Kidney (tissue), 14 donors: ENCODE data around the gene ADAMTS6. TPM values are rescaled to one million over a fixed set of nuclear protein-coding genes. Genes with fewer than 3 reads are reported as not detected.

Source experiments
- DNase-seq, 5 donors: peaks; one replicate each; pipeline ENCODE4 v3.0.0-alpha.2; 2013 to 2020
- FAIRE-seq: peaks from 2 replicates; lab custom pipeline; 2012; peaks lifted over from hg19 to GRCh38; lab: Jason Lieb, UNC
- H3K27ac ChIP-seq, 2 donors: one replicate each; pipeline ENCODE4 v1.7.0; 2013; ENCODE audit warnings: low read depth in 2 of 2, low read length in 2 of 2, inconsistent platforms in 1 of 2
- H3K27me3 ChIP-seq: one replicate; pipeline ENCODE4 v1.7.1; 2013; ENCODE audit warnings: low read length, inconsistent platforms; ENCODE audit not compliant: control insufficient read depth, insufficient read depth
- H3K36me3 ChIP-seq, 3 donors: one replicate each; pipeline versions ENCODE4 v1.7.0 to v1.7.1; 2013; ENCODE audit warnings: low read length in 3 of 3, control low read depth in 1 of 3, inconsistent platforms in 1 of 3; ENCODE audit not compliant: insufficient read depth in 3 of 3, control insufficient read depth in 2 of 3
- H3K4me1 ChIP-seq, 3 donors: one replicate each; pipeline versions ENCODE4 v1.7.0 to v1.7.1; 2013; ENCODE audit warnings: low read length in 3 of 3, inconsistent platforms in 1 of 3, low read depth in 1 of 3; ENCODE audit not compliant: control insufficient read depth in 2 of 3, insufficient read depth in 2 of 3
- H3K4me3 ChIP-seq, 3 donors: one replicate each; pipeline versions ENCODE4 v1.7.0 to v1.8.1; 2013; ENCODE audit warnings: low read length in 3 of 3, control low read depth in 1 of 3, inconsistent platforms in 1 of 3
- H3K9ac ChIP-seq, 3 donors: one replicate each; pipeline versions ENCODE4 v1.7.0 to v1.7.1; 2013; ENCODE audit warnings: low read length in 3 of 3, control low read depth in 1 of 3, inconsistent platforms in 1 of 3
- H3K9me3 ChIP-seq, 3 donors: one replicate each; pipeline versions ENCODE4 v1.7.0 to v1.7.1; 2013; ENCODE audit warnings: low read length in 3 of 3, control low read depth in 1 of 3, inconsistent platforms in 1 of 3; ENCODE audit not compliant: control insufficient read depth in 2 of 3, insufficient read depth in 1 of 3
- intact Hi-C: fragments of 100-400 bp; cut with DNase I; formaldehyde crosslinking; loops from one replicate; pipeline ENCODE4 v1.11.1; 2022
- polyA plus RNA-seq: library from polyadenylated mRNA; stranded (reverse); fragments of 350-450 nt; fragmentation: Illumina TruSeq; extraction: RNeasy Lipid Tissue Mini Kit (QIAGEN cat#74804); gene quantifications from one replicate; pipeline ENCODE4 v1.2.3, GENCODE V29; 2014; ENCODE audit warnings: low read depth, low replicate concordance; ENCODE audit not compliant: insufficient read depth
- total RNA-seq: library from RNA; stranded (reverse); fragmentation: NEBNext Ultra II Directional; extraction: Animal tissue kit (Norgen Biotek cat#: 25700); gene quantifications from one replicate; pipeline ENCODE4 v1.2.1, GENCODE V29; 2021
- TF ChIP-seq, protein P1 (sequence below): IDR thresholded peaks from 3 replicates; pipeline ENCODE4 v1.5.1; 2012; ENCODE audit warnings: mild to moderate bottlenecking, moderate library complexity, borderline replicate concordance; ENCODE audit not compliant: insufficient read depth; ENCODE audit errors: extremely low read depth
- donor health status: control.
- donor health status: control.
- donor health status: control.
- donor health status: control.
- donor health status: control.
- donor health status: DM: yes; HTN: yes; CAD: no.
- donor health status: Normal renal cell carcinoma (clear cell type).

Gene ADAMTS6
- total and polyA plus RNA-seq, 2 donors from 2014 or later, result 0.32 to 6.7 TPM

DNA sequence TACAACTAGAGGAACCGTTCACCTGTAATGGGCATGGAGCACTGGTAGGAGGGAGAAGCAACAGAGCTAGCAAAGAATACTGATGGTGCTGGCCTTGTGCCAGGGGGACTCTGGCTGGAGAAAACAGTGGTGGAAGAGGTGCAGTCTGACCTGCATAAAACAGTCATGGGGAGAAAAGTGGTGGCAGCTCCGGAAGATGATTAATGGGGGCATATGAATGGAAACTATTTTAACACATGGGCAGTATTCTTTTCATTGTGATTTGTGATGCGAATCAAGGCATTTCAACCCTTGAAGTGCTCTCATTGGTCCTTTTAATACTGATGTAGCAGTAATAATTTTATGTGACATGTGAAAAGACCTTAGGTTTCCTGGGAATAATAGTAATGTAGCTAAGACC is 219.6 kb downstream of the ADAMTS6 start:
- Histone ChIP-seq H3K9ac (no peak overlapping the region), H3K9me3 (no peaks in the 10 kb centered on the region), H3K4me3 (no peak overlapping the region), H3K4me1 (peaks cover 0 to 3% (median 3%) of the 10 kb centered on the region in 3 donors), H3K36me3 (no peaks in the 10 kb centered on the region), H3K27ac (no peak overlapping the region), H3K27me3 (no peaks in the 10 kb centered on the region)
- TF ChIP-seq, protein P1, sequence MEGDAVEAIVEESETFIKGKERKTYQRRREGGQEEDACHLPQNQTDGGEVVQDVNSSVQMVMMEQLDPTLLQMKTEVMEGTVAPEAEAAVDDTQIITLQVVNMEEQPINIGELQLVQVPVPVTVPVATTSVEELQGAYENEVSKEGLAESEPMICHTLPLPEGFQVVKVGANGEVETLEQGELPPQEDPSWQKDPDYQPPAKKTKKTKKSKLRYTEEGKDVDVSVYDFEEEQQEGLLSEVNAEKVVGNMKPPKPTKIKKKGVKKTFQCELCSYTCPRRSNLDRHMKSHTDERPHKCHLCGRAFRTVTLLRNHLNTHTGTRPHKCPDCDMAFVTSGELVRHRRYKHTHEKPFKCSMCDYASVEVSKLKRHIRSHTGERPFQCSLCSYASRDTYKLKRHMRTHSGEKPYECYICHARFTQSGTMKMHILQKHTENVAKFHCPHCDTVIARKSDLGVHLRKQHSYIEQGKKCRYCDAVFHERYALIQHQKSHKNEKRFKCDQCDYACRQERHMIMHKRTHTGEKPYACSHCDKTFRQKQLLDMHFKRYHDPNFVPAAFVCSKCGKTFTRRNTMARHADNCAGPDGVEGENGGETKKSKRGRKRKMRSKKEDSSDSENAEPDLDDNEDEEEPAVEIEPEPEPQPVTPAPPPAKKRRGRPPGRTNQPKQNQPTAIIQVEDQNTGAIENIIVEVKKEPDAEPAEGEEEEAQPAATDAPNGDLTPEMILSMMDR, result no peak
- no peak for FAIRE-seq
- peak in 3 of 5 donors; percentile 4 to 38 (median 30) for DNase-seq
- intact Hi-C loops, result no loop called here

DNA sequence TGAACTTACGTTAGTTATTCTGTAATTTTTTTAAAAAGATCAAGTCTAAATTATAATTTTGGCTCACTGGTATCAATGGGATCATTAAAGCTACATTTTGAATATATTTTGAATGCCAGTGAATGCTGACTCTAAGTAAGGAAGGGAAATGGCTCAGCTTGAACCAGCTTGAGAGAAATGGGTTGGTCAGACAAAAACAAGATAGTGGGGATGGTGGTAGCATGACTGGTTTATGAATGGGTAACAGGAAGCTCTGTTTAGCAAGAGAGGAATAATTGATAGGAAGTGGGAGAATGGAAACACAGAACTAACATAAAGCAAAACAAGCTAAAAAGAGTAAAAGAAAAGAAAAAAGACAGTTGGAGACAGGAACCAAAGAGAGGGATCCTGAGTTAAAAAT is 220.2 kb downstream of the ADAMTS6 start:
- TF ChIP-seq, protein P1, result no peak
- no peaks in the 10 kb centered on the region for H3K27me3 ChIP-seq
- no peak for FAIRE-seq
- no peak for DNase-seq
- H3K9me3 ChIP-seq, result no peaks in the 10 kb centered on the region
- H3K4me1 ChIP-seq, result peaks cover 0 to 3% (median 3%) of the 10 kb centered on the region in 3 donors
- intact Hi-C loops, result no loop called here
- no peaks in the 10 kb centered on the region for H3K36me3 ChIP-seq
- H3K4me3 ChIP-seq, result no peak overlapping the region
- H3K27ac ChIP-seq, result no peak overlapping the region
- H3K9ac ChIP-seq, result no peak overlapping the region

DNA sequence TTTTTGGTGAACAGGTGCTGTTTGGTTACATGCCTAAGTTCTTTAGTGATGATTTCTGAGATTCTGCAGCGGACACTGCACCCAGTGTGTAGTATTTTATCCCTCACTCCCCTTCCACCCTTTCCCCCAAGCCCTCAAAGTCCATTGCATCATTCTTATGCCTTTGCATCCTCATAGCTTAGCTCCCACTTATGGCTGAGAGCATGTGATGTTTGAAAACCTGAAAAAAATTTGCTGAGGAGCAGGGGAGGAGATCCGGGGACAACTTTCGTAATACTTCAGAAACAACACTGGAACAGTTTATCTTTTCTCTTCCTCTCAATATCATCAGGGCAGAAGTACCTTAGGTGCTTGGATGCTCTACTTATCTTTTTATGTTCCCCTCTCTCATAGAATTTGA is 226.4 kb downstream of the ADAMTS6 start:
- H3K4me3 ChIP-seq, result no peak overlapping the region
- no peak for FAIRE-seq
- no peaks in the 10 kb centered on the region for H3K4me1 ChIP-seq
- H3K9me3 ChIP-seq, result no peaks in the 10 kb centered on the region
- no peaks in the 10 kb centered on the region for H3K27me3 ChIP-seq
- no peak overlapping the region for H3K9ac ChIP-seq
- DNase-seq, result no peak
- no peak overlapping the region for H3K27ac ChIP-seq
- H3K36me3 ChIP-seq, result no peaks in the 10 kb centered on the region
- TF ChIP-seq, protein P1, result no peak
- intact Hi-C loops, result no loop called here

DNA sequence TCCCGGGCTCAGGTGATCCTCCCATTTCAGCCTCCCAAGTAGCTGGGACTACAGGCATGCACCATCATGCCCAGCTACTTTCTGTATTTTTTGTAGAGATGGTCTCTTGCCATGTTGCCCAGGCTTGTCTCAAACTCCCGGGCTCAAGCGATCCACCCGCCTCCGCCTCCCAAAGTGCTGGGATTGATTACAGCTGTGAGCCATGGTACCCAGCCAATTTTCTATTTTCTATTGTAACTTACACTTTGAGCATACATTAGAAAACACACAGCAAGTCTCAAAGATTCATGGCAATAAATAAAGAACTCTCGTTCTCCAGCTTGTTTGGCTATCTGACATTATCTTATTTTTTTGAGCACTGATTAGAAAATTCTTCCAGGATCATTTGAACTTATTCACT is 228.7 kb downstream of the ADAMTS6 start:
- Histone ChIP-seq H3K9ac (no peak overlapping the region), H3K27me3 (no peaks in the 10 kb centered on the region), H3K36me3 (no peaks in the 10 kb centered on the region), H3K27ac (no peak overlapping the region), H3K4me1 (no peaks in the 10 kb centered on the region), H3K4me3 (no peak overlapping the region), H3K9me3 (no peaks in the 10 kb centered on the region)
- DNase-seq (peak in 1 of 5 donors; percentile 21), FAIRE-seq (no peak)
- intact Hi-C loops, result no loop called here
- TF ChIP-seq, protein P1, result no peak
